HG03558 (cell line): Measurements from ENCODE around the gene MRPL10.
A peak's percentile ranks its signal among the peaks of the same experiment; 100 is the strongest.

Experiments
- ATAC-seq: cut with Tn5 transposase; IDR thresholded peaks from one replicate; pipeline ENCODE4 v1.9.1; 2021; ENCODE audit warnings: moderate number of reproducible peaks; ENCODE audit not compliant: unreplicated experiment; ENCODE audit errors: extremely low read depth

Gene MRPL10

DNA sequence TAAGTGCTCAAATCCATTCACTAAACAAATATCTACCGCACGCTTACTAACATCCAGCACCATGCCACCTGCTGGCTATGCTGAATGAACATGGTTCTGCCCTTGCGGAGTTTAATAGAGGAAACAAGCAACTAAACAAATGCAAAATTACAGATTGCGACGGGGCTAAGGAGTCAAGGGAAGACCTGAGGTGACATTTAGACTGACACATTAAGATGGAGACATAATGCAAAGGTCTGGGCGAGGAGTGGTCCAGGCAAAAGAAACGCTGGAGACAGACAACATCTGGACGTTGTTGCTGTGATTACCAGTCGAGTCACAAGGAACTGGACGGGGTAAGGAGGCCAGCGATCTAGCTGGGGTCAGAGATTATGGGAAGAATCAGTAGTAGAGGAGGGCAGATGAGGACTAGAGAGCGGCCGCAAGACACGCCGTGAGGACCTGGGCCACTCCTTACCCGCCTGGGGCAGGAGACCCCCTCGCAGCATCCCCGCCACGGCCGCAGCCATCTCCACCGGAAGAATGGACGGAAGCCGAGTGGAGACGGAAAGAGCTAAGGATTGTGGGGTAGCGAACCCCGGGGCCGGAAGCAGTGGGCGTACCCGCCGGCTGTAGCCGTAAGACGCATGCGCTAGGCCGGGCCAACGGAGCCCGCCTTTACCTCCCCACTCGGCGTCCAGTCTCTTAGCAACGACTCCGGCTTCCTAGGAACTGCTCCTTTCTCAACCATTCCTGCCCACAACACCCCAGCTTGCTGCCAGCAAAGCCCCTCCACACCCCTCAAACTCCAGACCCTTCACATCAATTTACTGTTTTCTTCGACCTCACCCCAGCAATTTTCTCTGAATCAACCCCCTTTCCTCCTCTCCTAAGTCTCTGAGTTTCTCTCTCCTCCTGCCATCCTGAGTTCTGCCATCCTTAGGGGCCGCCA, at the start of gene MRPL10, which contains the start of gene LRRC46:
MRPL10 (minus strand) TSS at position 539 of the 931 bp plus-strand sequence; CDS start at position 509, 30 bp downstream.
LRRC46 (plus strand) TSS at position 668 of the 931 bp plus-strand sequence. CDS start 320 bp downstream, outside the sequence.
- peak; percentile 58 for ATAC-seq

DNA sequence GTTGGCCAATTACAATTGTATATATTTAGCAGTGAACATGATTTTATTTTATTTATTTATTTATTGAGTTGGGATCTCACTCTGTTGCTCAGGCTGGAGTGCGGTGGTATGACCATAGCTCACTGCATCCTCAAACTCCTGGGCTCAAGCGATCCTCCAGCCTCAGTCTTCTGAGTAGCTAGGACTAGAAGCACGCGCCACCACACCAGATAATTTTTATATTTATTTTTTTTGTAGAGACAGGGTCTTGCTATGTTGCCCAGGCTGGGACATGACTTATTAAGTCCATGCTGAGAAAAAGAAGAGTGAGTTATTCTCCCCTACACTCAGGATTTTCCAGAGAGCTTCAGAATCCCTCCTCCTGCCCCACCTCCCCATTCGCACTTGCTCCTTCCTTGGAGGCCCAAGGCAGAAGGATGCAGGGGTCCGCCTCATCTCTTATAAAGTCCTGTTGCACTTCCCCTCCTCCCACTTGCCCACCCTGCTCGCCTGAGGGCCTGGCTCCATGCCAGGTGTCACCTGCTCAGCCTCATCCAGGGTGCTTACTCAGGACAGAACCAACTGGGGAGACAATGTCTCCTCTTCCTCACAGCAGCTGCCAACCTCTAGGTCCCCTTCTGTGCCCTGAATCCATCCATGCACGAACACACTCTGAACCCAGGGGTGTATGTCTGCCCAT, 48.6 kb upstream of the MRPL10 start:
- ATAC-seq: no peak

DNA sequence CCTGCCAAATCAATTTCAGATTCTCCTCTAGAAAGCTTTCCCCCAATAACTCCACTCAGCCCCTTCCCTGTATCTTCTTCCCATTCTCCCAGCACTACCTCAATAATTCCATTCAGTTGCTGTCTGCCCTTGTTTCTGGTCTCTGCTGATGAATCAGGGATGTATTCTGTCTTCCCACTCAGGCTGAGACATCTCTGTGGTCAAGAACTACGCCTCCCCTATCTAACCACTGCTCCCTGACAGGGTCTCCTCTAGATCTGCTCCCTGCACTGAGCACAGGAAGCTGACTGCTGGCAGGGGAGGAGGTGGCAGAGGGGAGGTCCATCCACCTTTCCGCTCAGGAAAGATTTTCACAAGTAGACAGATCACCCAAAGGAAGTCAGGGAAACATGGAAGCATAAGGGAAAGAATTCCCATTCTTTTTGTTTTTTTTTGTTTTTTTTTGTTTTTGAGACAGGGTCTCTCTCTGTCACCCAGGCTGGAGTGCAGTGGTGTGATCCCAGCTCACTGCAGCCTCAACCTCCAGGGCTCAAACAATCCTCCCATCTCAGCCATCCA, 47.8 kb upstream of the MRPL10 start:
- no peak for ATAC-seq

DNA sequence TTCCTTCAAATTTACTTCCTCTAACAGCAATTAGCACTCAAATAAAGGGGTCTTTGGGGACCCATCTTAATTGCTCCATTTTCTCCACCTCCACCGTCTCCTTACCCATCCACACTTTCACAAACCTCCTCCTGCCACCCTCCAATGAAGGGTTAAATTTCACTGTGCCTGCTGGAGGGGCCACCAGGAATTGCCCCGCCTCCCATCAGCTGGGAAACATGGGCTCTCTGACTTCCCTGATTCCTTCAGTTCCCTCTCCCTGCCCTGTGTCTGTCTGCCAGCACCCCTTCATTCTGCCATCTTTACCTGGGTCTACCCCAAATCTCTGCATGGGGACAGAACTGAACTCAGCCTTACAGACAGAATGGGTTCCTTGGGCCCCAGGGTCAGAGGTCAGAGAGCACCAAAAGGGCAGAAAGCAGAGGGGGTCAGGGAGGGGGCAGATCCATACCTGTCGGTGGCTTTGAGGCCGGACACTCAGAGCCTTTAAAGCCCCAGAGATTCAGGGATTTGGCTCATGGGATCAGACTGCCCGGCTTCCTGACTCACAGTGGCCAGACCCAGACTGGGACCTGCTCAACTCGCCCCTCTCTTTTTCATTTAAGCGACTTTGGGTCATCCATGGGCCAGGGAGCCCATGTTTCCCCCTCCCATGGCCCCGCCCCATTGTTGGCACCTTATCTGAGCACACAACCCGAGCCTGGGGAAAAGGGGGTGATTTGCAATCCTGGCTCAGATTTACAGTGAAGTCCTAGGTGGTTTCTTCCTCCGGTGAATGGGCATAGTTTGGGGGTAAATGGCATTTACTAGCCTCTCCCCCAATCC, 47.1 kb upstream of the MRPL10 start:
- ATAC-seq: no peak

DNA sequence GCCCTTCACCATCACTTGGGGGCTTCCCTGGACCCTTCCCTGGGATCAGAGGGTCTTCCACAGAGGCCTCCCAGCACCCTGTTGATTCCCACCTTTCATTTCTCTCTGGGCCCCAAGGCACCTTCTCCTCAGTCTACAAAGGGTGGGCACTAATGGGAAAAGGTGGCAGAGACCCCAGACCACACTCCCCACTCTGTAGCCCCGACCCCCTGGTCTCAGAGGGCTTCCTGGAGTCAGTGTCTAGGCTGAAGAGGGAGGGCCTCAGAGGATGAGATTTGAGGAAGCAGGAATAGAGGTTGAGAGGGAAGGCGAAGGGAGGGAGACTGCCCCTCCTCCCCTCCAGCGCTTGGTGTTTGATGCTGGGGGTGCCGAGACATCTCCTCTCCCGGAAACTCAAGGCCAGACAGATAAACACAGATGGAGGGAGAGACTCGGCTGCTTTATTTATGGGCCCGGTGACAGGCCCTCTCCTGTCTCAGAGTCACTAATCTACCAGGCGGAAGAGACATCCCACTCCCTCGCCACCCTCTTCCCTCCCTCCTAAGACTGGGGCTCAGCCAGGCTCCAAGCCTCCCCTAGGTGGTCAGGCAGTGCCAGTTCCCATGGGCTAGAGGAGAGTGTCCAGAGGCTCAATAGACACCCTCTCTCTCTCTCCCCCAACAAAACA, 46.2 kb upstream of the MRPL10 start:
- no peak for ATAC-seq

DNA sequence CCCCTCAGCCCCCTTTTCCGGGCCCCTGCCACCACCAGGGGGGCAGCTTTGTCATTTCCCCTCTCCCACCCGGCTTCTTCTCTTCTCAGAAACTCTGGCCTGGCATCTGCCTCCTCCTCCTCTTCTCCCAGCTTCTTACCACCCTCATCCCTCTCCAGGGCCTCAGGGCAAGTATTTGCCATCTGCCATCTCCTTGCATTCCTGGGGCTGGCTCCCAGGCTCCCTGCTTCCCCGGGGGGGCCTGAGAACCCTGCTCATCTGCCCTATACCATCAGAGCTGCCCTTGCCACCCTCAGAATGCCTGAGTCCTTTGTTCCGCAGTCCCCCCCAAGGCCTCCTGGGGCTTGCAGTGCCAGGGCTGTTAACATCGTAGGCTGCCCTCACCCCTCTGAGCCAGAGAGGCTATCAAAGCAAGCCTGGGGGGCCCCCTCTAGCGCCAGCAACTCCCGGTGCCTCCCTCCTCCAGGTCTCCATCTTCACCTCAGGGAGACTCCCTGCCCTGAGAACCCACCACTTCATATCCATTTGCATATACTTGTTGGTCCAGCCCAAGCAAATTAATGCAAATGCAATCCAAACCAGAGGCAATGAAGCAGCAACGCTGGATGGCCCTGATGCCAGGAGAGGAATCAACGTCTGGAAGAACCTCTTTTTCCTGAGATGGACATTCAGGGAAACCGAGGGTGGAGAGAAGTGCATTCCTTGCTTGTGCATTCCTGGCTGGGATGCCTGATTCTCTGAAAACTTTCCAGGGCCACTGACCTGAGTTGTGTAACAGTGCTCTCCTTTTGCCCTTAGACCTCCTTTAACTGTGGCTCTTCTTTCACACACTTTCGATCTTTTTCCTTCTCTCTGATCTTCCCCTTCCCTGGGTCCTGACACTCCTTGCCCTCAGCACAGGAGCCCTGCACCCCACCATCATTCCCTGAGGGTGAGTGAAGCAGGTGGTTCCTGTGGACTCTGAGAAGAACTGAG, 44.0 kb upstream of the MRPL10 start:
- ATAC-seq: no peak

DNA sequence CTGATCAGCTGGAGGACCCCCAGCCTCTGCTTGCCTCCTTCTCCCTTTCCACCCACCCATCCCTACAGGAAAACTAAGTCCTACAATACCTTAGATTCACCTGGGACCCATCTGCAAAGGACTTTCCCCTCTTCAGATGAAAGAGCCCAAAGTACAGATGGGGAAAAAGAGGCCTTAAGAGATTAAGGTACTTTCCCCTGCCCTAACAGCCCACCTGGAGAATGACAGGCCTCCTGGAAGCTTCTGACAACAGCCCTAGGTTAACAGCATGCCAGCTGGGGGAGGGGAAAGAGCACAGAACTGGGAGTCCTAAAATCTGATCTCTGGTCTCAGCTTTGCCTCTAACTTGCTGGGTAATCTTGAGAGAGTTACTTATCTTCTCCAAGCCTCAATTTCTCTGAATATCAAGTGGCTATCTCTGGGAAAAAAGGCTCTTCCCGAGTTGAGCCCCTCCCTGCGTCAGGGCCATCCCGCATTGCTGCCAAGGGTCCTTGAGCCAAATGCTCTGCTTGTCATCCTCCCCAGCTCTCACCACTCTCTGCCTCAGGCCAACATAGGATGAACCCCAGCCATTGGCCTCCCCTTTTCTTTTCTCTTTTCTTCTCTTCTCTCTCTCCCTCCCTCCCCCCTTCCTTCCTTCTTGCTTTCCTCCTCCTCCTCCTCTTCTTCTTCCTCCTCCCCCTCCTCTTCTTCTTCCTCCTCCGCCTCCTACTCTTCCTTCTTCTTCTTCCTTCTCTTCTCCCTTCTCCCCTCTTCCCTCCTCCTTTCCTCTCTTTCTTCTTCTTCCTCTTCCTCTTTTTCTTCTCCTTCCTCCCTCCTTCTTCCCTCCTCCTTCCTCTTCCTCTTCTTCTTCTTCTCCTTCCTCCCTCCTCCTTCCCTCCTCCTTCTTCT, 42.1 kb upstream of the MRPL10 start:
- no peak for ATAC-seq

DNA sequence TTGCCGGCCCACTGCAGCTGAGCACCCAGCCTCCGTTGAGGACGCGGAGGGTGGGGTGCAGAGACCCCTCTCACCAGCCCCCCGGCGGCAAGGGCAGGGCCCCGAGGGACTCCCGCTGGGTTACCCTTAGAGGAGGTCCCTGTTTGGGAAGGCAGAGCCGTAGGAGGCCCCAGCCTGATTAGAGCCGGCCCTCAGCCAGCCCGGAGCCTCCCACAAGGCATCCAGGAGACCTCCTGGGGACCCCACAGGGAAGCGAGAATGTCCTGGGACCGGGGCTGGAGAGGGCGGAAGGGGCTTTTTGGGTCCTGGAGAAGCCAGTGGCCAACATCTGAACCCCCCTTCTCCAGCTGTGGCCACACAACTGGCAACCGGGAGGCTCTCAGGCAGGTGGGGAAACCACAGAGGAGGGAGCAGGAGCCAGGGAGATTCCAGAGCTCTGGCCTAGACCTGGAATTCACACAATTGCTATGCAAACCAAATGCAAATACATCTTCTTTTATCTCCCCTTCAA, 41.4 kb upstream of the MRPL10 start:
- ATAC-seq: no peak

DNA sequence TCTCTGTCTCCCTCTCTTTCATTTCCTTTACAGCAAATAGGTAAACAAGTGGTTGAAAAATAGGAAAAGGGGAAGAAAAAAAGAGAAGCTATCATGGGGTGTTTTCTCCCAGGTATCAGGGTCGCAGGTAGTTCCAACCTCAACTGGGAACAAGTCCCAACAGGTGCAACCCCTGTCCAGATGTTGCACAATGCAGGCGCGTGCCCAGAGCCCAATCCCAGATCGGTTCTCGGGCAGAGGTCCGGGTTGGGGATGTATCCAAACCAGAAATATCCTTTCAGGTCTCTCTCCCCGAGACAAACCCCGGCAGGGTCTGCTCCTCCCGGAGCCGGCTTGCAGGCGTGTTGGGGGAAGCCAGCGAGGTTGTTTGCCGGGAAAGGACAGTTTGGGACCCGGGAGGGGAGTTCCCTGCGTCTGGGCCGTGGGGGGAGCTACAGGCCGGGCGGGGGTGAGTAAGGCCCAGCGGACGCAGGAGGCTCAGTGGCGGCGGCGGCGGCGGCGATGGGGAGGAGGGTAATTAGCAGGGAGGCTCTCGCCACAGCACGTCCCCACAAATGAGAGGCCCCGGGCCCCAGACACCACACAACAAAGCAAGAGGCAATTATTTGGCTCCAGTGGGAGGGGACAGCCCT, 40.8 kb upstream of the MRPL10 start:
- no peak for ATAC-seq

DNA sequence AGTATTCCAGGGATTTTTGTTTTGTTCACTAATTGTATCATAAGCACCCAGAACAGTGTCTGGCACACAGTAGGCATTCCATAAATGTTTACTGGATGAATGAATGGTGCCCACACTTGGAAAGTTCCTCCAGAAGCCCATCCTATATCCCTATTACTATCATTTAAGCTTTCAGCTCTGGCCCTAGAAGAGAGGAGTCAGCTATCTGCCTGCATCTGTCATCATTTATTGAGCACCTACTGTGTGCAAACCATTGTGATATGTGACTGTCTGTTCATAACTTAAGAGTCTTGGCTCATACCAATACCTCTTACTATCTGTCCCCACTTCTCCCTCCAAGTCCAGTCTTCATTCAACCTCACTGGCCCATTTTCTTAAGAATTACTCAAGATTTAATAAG, 39.7 kb upstream of the MRPL10 start:
- no peak for ATAC-seq

DNA sequence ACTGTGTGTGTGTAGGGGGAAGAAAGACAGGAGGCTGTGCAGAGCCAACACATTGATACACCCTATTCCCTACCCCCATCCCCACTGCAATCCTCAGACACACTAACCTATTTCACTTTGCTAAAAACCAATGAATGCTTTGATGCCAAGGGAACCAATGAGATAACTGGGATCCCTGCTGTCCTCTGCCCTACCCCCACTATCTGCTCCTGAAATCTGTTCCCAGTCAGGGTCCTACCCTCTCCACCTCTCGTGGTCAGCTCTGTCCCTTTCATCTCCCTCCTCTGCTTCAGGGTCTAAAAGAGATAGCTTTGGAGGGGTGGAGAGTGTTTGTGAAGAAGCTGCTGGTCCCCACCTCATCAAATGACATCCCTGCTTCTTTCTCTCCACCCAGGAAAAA, 38.7 kb upstream of the MRPL10 start:
- ATAC-seq: no peak

DNA sequence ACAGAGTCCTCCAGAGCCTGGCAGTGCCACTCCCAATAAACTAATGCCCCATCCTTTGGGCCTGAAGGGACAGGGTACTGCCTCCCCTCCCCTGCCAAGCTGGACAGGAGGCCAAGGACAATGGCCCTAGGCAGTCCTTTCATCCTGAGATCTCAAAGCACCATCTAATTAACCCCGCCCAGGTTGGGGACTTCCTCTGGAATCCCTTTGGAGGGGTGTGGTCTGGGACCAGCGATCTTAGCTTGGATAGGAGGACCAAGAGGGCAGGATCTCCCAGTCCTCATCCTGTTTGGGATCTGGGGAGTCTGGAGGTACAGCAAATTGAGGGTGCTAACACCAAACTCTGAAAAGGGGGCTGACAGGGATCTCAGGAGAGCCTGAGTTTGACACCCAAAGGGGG, 37.8 kb upstream of the MRPL10 start:
- ATAC-seq: no peak

DNA sequence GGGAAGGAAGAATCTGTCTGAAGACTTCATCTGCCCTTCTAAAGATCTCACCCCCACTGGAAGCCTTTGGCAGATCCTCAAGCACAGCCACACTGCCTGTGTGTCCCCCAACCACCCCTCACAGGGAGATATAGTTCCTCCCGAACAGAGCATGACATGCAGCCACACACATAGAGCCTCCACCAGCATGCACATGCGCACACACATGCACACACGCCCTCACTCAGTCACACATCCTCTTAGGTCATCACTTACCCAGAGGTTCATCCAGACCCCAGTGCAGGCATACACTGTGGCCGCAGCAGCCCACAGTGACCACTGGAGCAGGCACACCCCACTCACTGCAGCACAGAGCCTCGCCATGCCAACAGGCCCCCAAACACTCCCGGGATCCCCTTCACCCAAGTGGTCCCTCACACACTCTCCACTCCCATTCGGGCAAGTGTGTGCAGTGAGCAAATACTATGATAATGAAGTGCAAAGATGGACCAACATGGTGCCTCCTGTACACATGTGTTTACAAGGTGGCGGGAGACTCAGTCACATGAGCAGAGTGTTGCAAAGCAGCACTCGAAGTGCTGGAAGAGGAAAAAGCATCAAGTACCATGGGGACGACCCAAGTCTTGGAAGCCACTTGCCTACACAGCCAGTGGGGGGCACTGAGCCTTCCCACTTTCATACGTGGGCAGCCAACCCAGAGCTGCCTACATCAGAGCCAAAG, 36.6 kb upstream of the MRPL10 start:
- ATAC-seq: no peak

DNA sequence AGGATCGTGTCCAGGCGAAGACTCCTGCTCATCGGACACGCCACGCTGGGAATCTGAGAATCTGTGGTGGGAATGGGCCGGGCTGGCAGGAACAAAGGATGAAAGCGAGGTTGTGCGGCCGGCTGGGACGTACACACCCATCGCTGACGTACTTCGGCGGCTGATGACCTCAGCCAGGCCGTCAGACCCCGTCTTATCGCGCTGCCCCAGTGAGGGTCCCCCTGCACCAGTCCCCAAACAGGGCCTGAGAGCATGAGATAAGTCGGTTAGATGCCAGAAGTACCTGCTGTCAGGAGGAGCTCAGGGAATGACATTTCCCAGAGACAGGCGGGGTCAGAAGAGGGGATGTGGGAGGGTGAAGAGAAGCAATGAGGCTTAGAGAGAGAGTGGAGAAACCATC, 35.6 kb upstream of the MRPL10 start:
- no peak for ATAC-seq

DNA sequence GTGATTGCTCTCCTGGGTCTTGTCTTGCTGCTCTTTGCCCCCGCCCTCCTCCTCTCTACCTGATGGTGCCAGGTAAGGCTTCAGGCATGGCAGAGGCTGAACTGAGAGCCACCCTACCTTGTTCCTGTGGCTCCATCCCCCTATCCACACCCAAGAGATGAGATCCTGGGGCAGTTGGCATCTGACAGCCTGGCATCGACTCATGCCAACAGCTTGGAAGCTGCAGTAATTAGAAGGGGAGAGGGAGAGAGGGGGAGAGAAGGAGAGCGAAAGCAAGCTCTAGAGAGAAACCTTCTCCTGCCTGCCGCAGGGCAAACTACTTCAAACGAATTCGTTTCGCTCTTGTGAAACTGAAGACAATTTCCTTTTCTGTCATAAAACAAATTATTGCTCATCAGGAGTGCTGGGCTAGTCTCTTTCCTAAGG, 33.5 kb upstream of the MRPL10 start:
- ATAC-seq: no peak
